HepG2 (cell line): Measurements from ENCODE around the gene CYP27A1. TPM values are rescaled to one million over a fixed set of nuclear protein-coding genes. Genes with fewer than 3 reads are reported as not detected.

Experiments used
- CBX2 ChIP-seq, 2 experiments: fragments of 200-600 bp in 1 of 2; sonication (generic); formaldehyde crosslinking in 1 of 2; IDR thresholded peaks; 2 replicates each; pipeline versions ENCODE4 v1.7.0 to v1.8.1; 2018 to 2022; ENCODE audit warnings: low read depth in 2 of 2, low read length in 1 of 2, mild to moderate bottlenecking in 1 of 2, missing genetic modification reagents in 1 of 2
- EED ChIP-seq: sonication (generic); formaldehyde crosslinking; IDR thresholded peaks from 2 replicates; pipeline ENCODE4 v1.5.0; 2020; ENCODE audit warnings: mild to moderate bottlenecking, missing genetic modification reagents
- GLI4 ChIP-seq: sonication (generic); formaldehyde crosslinking; IDR thresholded peaks from 2 replicates; pipeline ENCODE4 v1.5.1; 2020; ENCODE audit warnings: missing genetic modification reagents, mild to moderate bottlenecking, moderate library complexity, borderline replicate concordance
- GTF3A ChIP-seq: sonication (generic); formaldehyde crosslinking; conservative IDR thresholded peaks from 2 replicates; pipeline ENCODE4 v1.4.0; 2020; ENCODE audit warnings: mild to moderate bottlenecking, missing genetic modification reagents
- IRF2 ChIP-seq: IDR thresholded peaks from 2 replicates; pipeline ENCODE4 v1.6.1; 2018; ENCODE audit warnings: missing genetic modification reagents, missing compliant biosample characterization
- JUNB ChIP-seq: sonication (generic); formaldehyde crosslinking; IDR thresholded peaks from 2 replicates; pipeline ENCODE4 v1.8.0; 2022; ENCODE audit warnings: missing genetic modification reagents, mild to moderate bottlenecking, borderline replicate concordance
- NAIF1 ChIP-seq: sonication (generic); formaldehyde crosslinking; IDR thresholded peaks from 2 replicates; pipeline ENCODE4 v1.5.0; 2020; ENCODE audit warnings: mild to moderate bottlenecking, missing genetic modification reagents, borderline replicate concordance
- PRMT3 ChIP-seq: sonication (generic); formaldehyde crosslinking; IDR thresholded peaks from 2 replicates; pipeline ENCODE4 v1.8.1; 2022; ENCODE audit warnings: low read depth, mild to moderate bottlenecking, moderate library complexity, missing genetic modification reagents, borderline replicate concordance
- RBM22 ChIP-seq: fragments of 200-400 bp; formaldehyde crosslinking; optimal IDR thresholded peaks from 2 replicates; pipeline ENCODE3; 2017; ENCODE audit warnings: mild to moderate bottlenecking, low read length, moderate library complexity
- SALL2 ChIP-seq: sonication (generic); formaldehyde crosslinking; IDR thresholded peaks from 2 replicates; pipeline ENCODE4 v1.8.1; 2023; ENCODE audit warnings: mild to moderate bottlenecking, missing genetic modification reagents, inconsistent platforms
- SATB2 ChIP-seq: sonication (generic); formaldehyde crosslinking; IDR thresholded peaks from 2 replicates; pipeline ENCODE4 v1.5.0; 2020; ENCODE audit warnings: missing genetic modification reagents
- SP4 ChIP-seq: sonication (generic); formaldehyde crosslinking; IDR thresholded peaks from 2 replicates; pipeline ENCODE4 v1.8.1; 2023; ENCODE audit warnings: mild to moderate bottlenecking, missing genetic modification reagents
- ZBTB21 ChIP-seq: sonication (generic); formaldehyde crosslinking; IDR thresholded peaks from 2 replicates; pipeline ENCODE4 v1.4.0; 2020; ENCODE audit warnings: missing genetic modification reagents
- ZBTB3 ChIP-seq: sonication (generic); formaldehyde crosslinking; IDR thresholded peaks from 2 replicates; pipeline ENCODE4 v1.4.0; 2020; ENCODE audit warnings: low read depth, mild to moderate bottlenecking, moderate library complexity, missing genetic modification reagents, borderline replicate concordance
- ZBTB8A ChIP-seq: sonication (generic); formaldehyde crosslinking; IDR thresholded peaks from 2 replicates; pipeline ENCODE4 v1.4.0; 2020; ENCODE audit warnings: mild to moderate bottlenecking, low read depth, missing genetic modification reagents, borderline replicate concordance
- ZNF550 ChIP-seq: sonication (generic); formaldehyde crosslinking; IDR thresholded peaks from 2 replicates; pipeline ENCODE4 v1.4.0; 2020; ENCODE audit warnings: mild to moderate bottlenecking, missing genetic modification reagents, borderline replicate concordance
- ZNF746 ChIP-seq: sonication (generic); formaldehyde crosslinking; IDR thresholded peaks from 2 replicates; pipeline ENCODE4 v1.8.0; 2022; ENCODE audit warnings: mild to moderate bottlenecking, missing genetic modification reagents
- polyA plus RNA-seq, 8 experiments: library from polyadenylated mRNA; depleted of rRNA in 3 of 8; stranded (reverse) in 7 of 8; unstranded in 1 of 8; fragments of >200 nt; fragmentation: Illumina TruSeq in 4 of 8; extraction: Trizol in 4 of 8; gene quantifications; 2 replicates each; pipeline versions ENCODE4 v1.2.1 to v1.2.3, GENCODE V29; 2011 to 2016; ENCODE audit warnings: low read depth in 4 of 8, missing spikeins in 1 of 8, mixed read lengths in 1 of 8; ENCODE audit not compliant: insufficient read depth in 1 of 8
- total RNA-seq, 5 experiments: library from RNA; depleted of rRNA; stranded (reverse); fragments of >200 nt; fragmentation: Illumina TruSeq; extraction: Trizol; gene quantifications; 2 replicates each; pipeline ENCODE4 v1.2.3, GENCODE V29; 2016; ENCODE audit warnings: low read depth in 1 of 5
- TF ChIP-seq, protein P1 (sequence below): sonication (generic); formaldehyde crosslinking; IDR thresholded peaks from 2 replicates; pipeline ENCODE4 v1.4.0; 2020; ENCODE audit warnings: missing genetic modification reagents, mild to moderate bottlenecking, borderline replicate concordance
- TF ChIP-seq, protein P2 (sequence below): IDR thresholded peaks from 2 replicates; pipeline ENCODE4 v1.6.1; 2012; ENCODE audit warnings: inconsistent platforms
- TF ChIP-seq, protein P3 (sequence below): IDR thresholded peaks from 2 replicates; pipeline ENCODE4 v1.6.1; 2016
- TF ChIP-seq, protein P4 (sequence below): sonication (generic); formaldehyde crosslinking; IDR thresholded peaks from 2 replicates; pipeline ENCODE4 v1.4.0; 2020; ENCODE audit warnings: missing genetic modification reagents

CYP27A1 gene
- total and polyA plus RNA-seq, 2 of the 13 experiments (the other 11 are each of a cell fraction or from before 2014, with no cell fraction given), result 157 to 266 TPM

DNA sequence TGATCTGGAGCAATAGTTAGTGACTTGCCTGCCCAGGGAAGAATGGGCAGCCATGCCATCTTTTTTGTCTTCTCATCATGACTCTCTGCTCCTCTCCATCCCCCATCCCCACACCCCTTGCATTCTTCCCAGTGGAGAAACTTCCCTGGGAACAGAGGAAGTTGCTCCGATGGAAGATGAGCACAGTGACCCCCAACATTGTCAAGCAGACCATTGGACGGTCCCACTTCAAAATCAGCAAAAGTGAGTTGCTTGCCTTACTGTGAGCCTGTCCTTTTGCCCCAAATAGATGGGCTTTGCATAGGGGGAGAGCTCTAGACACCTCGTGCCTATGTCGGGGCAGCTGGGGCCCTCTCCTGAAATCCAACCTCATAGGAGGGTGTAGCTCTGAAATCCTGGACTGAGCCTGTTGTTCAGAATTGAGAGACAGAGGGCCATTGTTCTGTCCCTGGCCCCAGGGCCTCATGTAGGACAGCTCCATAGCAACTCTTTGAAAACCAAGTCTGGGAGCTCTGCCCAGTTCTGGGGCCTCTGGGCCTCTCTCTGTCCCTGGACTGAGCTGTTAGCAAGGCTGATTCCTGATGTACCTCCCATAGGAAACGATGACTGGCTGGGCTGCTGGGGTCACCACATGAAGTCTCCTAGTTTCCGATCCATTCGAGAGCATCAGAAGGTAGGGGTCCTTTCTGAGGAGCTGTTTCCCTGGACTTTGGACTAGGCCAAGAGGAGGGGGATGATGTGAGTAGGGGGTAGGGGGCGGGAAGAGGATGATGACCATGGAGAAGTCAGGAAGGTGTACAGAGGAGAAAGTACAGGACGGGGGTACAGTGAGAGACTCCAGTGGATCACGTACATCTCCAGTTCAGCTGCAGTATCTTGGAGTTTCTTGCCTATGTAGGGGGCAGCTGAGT lies 36.1 kb upstream of the CYP27A1 start (continued):
- no peak for TF ChIP-seq ZBTB21 (CRISPR knock-in tag)
- no peak for TF ChIP-seq ZBTB8A (CRISPR knock-in tag)
- TF ChIP-seq RBM22, result peak; percentile 81
- TF ChIP-seq SALL2 (CRISPR knock-in tag), result no peak
- TF ChIP-seq PRMT3, result no peak
- TF ChIP-seq ZNF746 (CRISPR knock-in tag), result no peak
- TF ChIP-seq, protein P1, sequence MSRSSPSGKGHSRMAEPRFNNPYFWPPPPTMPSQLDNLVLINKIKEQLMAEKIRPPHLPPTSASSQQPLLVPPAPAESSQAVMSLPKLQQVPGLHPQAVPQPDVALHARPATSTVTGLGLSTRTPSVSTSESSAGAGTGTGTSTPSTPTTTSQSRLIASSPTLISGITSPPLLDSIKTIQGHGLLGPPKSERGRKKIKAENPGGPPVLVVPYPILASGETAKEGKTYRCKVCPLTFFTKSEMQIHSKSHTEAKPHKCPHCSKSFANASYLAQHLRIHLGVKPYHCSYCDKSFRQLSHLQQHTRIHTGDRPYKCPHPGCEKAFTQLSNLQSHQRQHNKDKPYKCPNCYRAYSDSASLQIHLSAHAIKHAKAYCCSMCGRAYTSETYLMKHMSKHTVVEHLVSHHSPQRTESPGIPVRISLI (CRISPR knock-in tag), result no peak
- TF ChIP-seq SP4 (CRISPR knock-in tag), result peak; percentile 51; the same call in 1 of the 2 replicates
- no peak for TF ChIP-seq EED
- TF ChIP-seq GLI4, result no peak
- TF ChIP-seq, protein P2, sequence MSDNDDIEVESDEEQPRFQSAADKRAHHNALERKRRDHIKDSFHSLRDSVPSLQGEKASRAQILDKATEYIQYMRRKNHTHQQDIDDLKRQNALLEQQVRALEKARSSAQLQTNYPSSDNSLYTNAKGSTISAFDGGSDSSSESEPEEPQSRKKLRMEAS, result no peak; the same call in 1 of the 2 replicates
- TF ChIP-seq NAIF1 (CRISPR knock-in tag), result no peak
- TF ChIP-seq JUNB, result no peak
- no peak for TF ChIP-seq SATB2
- no peak for TF ChIP-seq ZBTB3 (CRISPR knock-in tag)
- no peak for TF ChIP-seq GTF3A
- peak; percentile 18; the same call in 1 of the 2 replicates for TF ChIP-seq IRF2
- no peak for TF ChIP-seq ZNF550 (CRISPR knock-in tag)
- TF ChIP-seq, protein P3, sequence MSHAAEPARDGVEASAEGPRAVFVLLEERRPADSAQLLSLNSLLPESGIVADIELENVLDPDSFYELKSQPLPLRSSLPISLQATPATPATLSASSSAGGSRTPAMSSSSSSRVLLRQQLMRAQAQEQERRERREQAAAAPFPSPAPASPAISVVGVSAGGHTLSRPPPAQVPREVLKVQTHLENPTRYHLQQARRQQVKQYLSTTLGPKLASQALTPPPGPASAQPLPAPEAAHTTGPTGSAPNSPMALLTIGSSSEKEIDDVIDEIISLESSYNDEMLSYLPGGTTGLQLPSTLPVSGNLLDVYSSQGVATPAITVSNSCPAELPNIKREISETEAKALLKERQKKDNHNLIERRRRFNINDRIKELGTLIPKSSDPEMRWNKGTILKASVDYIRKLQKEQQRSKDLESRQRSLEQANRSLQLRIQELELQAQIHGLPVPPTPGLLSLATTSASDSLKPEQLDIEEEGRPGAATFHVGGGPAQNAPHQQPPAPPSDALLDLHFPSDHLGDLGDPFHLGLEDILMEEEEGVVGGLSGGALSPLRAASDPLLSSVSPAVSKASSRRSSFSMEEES (CRISPR knock-in tag), result peak; percentile 62
- TF ChIP-seq, protein P4, sequence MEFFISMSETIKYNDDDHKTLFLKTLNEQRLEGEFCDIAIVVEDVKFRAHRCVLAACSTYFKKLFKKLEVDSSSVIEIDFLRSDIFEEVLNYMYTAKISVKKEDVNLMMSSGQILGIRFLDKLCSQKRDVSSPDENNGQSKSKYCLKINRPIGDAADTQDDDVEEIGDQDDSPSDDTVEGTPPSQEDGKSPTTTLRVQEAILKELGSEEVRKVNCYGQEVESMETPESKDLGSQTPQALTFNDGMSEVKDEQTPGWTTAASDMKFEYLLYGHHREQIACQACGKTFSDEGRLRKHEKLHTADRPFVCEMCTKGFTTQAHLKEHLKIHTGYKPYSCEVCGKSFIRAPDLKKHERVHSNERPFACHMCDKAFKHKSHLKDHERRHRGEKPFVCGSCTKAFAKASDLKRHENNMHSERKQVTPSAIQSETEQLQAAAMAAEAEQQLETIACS (CRISPR knock-in tag), result no peak
- no peak for TF ChIP-seq CBX2 (IDR thresholded peaks at IDR 0.05; ENCODE audit: low read depth, low read length)
- TF ChIP-seq CBX2 (CRISPR knock-in tag; IDR thresholded peaks at IDR 0.05; ENCODE audit: low read depth), result no peak
